Gastroesophageal sphincter (tissue), 2 donors: ENCODE results near the gene HSH2D.

Source experiments
- EP300 ChIP-seq: sonication (generic); formaldehyde crosslinking; IDR thresholded peaks from one replicate; pipeline ENCODE4 v1.6.1; 2017; ENCODE audit warnings: antibody characterized with exemption, mild to moderate bottlenecking
- POLR2A ChIP-seq, 2 donors: fragments of 450-650 bp; IDR thresholded peaks; one replicate each; pipeline ENCODE4 v1.6.1; 2017; ENCODE audit warnings: antibody characterized with exemption in 2 of 2, mild to moderate bottlenecking in 2 of 2, moderate library complexity in 1 of 2
- POLR2AphosphoS5 ChIP-seq: sonication (generic); formaldehyde crosslinking; IDR thresholded peaks from one replicate; pipeline ENCODE4 v1.6.1; 2017; ENCODE audit warnings: antibody characterized with exemption

- TF ChIP-seq EP300 (no peak), POLR2A (IDR thresholded peaks at IDR 0.05) (no peak), POLR2AphosphoS5 (no peak)
Observed at GRCh38 chr19:16160445-16160942, 17.0 kb downstream of the HSH2D start.
